ENCODE results near the gene TUBGCP6.

The TUBGCP6 gene

DNA sequence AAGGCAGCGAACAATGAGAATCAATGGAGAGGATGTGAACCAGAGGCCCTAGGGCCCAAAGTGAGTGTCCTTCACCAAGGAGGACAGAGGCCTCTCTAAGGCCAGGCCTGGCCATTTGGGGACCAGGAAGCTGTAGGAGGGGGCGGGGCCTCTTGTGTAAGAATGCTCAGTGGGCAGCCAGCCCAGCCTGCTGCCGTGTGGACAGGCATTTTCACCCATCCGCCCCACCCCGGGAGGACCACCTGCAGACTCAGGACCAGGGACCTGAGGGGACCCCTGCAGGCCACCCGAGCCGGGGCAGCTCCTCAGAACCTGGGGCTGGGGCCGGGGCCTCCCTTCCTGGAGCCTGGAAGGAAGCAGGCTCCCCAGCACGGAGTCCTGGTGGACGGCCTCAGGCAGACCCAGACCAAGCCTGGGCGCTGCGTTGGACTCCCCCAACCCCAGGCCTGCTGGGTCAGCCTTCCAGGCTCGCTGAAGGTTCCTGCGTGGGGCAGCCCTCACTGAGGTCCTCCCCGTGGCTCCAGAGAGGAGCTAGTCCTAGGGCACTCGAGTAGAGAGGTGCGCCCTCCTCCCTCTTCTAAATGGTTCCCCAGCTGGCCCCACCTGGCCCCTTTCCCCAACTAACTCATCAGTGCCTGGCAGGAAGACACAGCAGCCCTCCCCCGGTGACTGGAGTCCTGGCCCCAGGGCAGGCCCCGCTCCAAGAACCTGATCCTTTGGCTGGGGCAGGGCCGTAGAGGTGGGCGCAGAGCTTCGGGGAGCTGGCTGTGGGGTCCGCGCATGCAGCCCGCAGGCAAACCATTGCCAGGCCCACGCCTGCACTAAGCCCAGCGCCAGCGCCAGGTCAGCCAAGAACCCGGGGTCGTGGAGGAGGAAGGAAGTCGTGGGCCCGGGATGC is 60.6 kb downstream of the TUBGCP6 start:
- no peak for FAIRE-seq

DNA sequence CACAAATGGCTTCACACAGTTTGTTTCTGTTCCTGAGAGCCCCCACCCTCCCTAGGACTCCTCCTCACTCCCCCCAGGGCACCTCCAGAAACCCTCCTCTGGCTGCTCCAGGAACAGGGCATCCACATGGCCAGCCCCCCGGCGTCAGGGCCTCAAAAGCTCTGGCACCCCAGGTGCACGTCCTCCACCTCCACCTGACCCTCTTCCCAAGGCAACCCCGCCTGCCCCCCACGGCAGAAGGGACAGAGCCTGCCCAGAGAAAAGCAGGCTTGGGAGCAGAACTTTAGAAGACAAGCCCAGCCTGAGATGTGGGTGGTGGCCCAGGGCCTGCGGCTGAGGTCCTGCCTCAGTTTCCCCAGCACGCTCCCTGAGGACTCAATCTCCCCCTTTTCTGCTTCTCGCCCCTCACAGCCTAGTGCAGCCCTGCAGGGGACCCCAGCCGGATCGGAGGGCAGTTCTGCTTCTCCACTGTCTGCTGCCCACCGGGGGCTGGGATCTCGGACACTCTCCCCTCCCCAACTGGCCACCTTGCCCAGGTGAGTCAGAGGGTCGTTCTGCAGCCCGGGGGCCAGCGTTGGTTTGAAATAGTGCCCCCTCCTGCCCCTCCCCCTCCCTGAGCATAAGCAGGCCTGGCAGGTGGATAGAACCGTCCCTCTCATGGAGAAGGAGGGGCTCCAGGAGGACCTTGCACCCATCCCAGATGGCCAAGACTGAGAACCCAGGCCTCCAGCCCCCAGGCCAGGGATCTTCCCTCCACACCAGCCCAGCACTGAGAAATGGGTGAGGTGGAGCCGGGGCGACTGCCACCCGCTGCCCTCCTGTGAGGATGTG is 61.5 kb downstream of the TUBGCP6 start:
- DNase-seq (ENCODE audit: insufficient read length, low spot score) = no peak
- no peak for FAIRE-seq

More for the DNA sequence above, 60.6 kb downstream of the TUBGCP6 start:
- peak; percentile 53 for DNase-seq (ENCODE audit: insufficient read length, low spot score)

DNA sequence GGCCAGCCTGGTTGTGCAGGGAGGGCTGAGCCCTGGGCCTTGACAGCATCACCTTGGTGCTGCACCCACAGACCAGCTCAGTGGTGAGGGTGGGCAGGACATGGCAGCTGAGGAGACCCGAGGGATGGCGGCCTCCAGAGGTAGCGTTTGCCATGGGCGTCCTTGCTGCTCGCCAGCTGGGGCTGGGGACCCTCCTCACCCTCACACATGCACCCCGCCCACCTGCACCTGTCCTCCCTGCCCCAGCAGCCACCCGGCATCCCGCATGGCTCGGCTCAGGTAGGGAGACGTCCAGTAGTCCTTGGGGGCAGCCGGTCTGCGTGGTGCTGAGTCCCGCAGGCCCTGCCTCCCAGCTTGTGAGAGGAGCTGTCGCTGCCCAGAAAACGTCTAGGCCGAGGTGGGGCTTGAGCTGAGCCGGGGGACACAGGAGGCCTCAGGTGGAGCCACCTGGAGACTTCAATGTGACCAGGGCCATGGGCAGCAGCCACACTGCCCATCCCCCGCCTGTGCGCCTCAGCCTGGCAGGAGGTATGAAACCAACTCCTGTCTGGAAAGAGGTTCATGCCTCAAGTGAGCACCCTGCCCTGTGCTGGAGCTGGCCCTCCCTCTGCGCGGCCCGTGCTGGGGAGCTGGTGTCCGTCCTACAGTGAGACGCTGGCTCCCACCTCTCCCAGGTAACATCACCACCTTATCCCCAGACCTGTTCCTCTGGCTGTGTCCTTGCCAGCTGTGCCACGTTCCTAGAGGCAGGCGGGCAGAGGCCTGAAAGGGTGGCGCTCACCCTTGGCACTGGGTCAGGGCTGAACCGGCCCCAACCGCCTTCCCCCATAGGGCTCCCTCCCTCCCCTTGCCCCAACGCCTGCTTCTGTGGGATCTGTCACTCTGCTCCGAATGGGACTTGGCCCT is 62.4 kb downstream of the TUBGCP6 start:
- DNase-seq (ENCODE audit: insufficient read length, low spot score) (no peak), FAIRE-seq (no peak)

DNA sequence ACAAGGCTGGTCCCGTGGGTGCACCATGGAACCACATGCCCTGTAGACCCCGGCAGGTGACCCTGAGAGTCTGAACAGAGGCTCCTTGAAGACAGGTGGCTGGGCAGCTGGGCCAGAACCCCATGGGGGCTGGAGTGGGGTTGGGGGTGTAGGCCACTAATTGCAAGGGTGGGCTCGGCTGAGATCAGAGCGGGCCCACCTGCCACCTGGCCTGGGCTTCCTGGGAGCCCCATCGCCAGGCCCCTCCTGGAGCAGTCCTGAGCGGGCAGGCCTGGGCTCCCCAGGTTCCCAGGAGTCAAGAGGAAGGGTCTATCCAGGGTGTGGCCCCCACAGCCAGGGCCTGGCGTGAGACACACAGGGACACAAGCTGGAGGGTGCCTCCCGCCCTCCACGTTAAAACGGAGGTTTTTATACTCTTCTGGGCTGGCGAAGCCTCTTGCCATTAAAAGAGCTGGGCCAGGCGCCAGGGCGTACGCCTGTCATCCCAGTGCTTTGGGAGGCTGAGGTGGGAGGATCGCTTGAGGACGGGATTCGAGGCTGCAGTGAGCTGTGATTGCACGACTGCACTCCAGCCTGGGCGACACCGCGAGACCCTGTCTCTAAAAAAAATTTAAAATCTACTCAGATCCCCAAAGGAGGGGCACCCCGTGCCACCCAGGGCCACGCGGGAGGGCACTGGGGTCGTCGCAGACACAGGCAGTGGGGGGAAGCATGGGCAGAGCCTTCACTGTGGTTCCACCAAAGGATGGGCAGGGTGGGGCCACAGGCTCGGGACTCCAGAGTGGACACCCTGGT is 63.9 kb downstream of the TUBGCP6 start:
- FAIRE-seq (no peak), DNase-seq (ENCODE audit: insufficient read length, low spot score) (no peak)

DNA sequence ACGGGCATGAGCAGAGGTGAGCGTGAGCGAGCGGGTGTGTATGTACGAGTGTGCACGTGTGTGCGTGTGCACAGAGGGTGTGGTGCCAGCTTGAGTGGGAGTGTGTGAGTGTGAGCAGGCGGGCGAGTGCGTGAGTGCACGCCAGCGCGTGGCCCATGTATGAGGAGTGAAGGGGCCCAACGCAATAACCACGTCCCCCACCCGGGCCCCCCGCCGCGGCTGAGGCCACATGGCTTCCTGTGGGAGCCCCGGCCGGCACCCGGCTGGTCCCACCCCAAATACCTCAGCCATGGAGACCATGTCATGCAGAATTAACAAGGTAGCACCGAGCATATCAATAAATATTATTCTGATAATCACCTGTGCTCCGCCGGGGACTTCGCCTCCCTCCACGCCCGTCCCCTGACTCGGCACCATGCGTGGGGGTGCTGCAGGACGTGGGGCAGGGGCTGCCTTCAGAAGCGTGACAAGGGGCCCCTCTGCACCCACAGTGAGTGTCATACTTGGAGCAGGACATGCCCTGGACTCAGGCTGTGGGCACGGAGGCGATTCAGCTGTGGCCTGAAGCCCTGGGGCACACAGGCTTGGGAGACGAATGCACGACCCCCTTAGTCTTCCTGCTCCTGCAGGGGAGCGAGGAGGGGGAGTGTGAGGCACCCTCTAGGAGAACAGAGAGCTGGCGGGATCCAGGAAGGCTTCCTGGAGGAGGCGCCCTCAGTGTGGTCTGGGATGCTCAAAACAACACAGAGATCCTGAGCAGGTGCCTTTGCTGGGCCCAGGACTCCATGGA is 64.7 kb downstream of the TUBGCP6 start:
- no peak for FAIRE-seq
- DNase-seq (ENCODE audit: insufficient read length, low spot score) = no peak

DNA sequence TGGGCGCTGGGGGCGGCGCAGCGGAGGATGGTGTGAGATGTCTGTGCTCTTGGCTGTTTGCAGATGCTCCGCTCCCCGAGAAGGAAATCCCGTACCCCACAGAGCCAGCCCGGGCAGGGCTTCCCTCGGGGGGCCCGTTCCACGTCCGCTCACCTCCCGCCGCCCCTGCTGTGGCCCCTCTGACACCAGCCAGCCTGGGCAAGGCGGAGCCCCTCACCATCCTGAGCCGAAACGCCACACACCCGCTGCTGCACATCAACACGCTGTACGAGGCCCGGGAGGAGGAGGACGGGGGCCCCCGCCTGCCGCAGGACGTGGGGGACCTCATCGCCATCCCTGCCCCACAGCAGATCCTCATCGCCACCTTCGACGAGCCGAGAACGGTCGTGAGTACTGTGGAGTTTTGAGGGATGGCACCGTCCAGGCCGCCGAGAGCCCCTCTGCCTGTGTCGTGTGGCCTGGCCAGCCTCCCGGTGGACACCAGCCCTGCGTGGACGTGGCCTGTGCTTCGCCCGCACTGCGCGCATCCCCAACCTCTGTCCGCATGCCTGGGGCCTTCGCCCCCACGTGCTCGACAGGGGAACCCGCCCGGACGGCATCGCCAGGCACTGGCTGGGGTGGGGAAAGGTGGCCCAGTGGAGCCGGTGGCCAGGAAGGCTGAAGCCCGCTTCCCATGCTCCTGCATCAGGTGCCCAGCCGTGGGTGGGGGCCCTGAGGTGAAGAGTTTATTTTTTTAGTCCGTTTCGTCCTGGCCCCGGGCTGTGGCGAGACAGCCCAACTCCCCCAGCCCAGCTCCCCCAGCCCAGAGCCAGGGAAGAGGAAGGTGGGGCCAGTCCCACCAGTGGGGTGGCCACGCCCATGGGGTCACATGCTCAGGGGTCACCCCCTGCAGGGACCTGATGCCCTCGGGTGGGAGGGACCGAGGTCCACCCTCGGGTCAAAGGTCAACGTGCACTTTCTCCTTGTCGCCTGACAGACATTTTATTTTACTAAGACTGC is 65.7 kb downstream of the TUBGCP6 start:
- no peak for DNase-seq (ENCODE audit: insufficient read length, low spot score)
- FAIRE-seq = no peak

DNA sequence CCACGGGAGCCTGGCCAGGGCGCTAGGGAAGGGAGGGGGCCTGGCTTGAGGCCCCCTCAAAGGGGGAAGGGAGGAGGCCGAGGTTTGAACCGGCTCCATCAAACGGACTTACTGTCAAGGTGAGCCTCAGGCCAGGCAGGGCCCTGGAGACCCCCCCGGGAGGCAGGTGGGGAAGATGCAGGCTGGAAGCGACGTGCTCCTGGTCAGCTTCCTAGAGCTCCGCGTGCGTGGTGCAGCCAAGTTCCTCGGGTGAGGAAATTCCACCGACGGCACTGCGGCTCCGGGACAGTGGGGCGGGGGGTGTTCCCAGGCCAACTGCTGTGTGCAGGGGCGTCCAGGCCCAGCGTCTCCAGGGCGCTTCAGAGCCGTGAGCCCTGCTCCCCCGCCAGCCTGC is 66.4 kb downstream of the TUBGCP6 start:
- no peak for FAIRE-seq
- DNase-seq (ENCODE audit: insufficient read length, low spot score) = no peak

DNA sequence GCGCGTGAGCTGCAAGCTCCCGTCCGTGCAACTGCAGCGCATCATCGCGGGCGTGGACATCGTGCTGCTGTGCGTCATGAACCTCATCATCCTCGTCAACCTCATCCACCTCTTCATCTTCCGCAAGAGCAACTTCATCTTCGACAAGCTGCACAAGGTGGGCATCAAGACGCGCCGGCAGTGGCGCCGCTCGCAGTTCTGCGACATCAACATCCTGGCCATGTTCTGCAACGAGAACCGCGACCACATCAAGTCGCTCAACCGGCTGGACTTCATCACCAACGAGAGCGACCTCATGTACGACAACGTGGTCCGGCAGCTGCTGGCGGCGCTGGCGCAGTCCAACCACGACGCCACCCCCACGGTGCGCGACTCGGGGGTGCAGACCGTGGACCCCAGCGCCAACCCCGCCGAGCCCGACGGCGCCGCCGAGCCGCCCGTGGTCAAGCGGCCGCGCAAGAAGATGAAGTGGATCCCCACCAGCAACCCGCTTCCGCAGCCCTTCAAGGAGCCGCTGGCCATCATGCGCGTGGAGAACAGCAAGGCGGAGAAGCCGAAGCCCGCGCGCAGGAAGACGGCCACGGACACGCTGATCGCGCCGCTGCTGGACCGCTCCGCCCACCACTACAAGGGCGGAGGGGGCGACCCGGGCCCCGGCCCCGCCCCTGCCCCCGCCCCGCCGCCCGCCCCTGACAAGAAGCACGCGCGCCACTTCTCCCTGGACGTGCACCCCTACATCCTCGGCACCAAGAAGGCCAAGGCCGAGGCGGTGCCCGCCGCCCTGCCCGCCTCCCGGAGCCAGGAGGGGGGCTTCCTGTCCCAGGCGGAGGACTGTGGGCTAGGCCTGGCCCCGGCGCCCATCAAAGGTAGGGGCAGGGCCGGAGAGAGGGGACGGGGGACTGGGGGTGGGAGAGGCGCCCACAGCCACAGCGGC is 67.0 kb downstream of the TUBGCP6 start:
- FAIRE-seq = no peak
- no peak for DNase-seq (ENCODE audit: insufficient read length, low spot score)

DNA sequence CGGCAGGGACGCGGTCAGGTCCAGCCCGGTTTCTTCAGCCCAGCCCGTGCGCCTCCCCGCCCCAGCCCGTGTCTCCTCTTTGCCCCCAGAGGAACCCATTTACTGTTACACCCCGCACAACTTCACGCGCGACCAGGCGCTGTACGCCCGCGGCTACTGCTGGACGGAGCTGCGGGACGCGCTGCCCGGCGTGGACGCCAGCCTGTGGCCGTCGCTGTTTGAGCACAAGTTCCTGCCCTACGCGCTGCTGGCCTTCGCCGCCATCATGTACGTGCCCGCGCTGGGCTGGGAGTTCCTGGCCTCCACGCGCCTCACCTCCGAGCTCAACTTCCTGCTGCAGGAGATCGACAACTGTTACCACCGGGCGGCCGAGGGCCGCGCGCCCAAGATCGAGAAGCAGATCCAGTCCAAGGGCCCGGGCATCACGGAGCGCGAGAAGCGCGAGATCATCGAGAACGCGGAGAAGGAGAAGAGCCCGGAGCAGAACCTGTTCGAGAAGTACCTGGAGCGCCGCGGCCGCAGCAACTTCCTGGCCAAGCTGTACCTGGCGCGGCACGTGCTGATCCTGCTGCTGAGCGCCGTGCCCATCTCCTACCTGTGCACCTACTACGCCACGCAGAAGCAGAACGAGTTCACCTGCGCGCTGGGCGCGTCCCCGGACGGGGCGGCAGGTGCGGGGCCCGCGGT is 67.8 kb downstream of the TUBGCP6 start:
- FAIRE-seq (no peak), DNase-seq (ENCODE audit: insufficient read length, low spot score) (no peak)

DNA sequence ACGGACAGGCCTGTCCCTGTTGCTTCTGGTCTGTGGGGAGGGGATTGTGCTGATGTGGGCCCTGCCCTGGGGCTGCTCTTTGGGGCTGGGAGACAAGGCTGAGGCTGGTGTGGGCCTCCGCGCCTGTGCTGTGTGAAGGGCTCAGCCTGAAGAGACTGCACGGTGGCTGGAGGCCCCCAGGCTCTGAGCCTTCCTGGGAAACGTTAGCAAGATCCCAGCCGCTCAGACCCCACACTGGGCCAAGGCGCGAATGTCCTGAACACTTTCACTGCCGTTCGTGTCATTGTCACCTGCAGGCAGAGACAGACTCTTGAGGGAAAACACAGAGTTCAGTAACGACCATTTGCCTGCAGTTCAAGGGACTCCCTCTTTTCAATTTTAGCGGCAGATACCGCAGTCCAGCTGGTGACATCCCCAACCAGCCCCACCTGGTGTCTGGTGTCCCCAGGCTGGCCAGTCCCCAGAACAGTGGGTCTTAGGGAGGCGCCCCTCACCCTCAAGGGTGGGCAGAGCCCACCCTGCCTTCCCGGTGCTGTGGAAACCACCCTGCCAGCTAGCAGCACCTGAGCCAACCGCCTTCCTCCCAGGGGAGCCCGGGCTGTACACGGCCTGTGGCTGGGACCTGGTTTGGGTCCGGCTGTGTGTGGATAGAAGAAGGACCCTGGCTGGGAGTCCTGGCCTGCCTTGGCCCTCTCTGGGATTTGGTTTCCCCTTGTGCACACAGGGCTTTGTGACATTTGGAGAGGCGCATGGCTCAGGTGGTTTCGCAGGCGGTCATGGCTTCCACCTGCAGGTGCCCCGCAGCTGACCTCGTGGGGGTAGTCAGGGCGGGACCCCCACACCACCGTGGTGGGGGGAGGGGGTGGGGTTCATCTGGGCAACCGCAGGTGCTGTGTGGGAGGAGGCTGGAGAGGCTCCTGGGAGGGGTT is 68.6 kb downstream of the TUBGCP6 start:
- DNase-seq (ENCODE audit: insufficient read length, low spot score) (no peak), FAIRE-seq (no peak)

DNA sequence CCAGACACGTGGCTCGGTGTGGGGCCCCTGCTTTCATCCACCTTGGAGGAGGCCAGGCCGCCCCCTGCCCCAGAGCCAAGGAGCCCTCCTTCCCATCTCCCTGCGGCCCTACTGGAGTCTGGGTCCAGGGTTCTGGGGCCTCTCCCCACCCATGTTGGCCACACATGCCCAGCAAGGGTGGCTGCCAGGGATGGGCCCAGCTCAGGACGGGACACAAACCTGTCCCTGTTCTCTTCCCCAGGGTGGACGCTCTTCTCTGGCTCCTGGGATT is 69.7 kb downstream of the TUBGCP6 start:
- DNase-seq (ENCODE audit: insufficient read length, low spot score) (no peak), FAIRE-seq (no peak)

DNA sequence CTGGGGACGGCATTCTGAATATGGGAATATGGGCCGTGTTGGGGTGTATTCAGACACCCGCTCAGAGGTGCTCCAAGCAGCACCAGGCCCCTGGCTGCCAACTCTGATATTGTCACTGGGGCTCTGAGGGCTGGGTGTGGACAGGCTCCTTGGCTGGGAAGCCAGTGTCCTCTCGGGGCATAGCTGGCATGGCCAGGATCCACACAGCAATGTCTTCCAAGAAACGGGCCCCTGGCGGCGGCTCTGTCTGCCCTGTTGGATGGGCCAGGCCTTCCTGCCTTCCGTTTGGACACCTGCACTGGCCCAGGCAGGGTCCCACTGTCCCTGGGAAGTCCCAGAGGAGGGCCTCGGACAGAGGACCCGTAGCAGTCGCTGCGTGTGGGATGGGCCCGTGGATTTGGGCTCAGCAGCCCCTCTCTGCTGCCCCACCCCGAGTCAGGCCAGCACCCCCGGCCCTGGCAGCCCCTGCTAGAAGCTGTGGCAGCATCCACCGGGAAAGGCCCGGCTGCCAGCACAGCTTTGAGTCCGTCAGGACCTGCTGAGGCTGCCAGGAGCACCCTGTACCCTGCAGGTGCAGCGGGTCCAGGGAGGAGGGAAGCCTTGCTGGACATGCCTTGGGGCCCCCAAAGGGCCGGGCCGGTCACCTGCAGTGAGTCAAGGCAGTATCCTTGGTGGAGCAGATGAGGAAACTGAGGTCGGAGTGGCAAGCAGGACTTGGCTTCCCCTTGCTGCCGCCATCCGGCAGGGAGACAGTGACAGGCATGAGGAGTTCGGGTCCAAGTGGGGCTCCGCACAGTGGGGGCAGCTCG is 70.2 kb downstream of the TUBGCP6 start:
- no peak for FAIRE-seq

DNA sequence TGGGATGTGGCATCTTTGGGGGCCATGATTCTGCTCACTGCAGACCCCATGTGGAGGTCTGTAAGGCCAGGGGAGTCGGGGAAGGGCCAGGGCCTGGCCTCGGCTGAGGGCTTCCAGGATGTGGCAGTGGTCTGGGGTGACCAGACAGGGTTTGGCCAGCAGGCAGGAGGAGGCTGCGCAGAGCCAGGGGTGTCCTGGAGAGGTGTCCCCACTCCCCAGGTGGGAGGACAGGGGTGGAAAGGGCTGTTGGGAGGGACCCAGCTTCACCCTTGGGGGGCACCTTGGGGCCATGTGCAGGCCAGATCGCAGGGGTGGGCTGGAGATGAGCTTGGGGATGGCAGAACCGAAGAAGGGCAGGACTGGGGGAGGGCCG is 70.9 kb downstream of the TUBGCP6 start:
- DNase-seq (ENCODE audit: insufficient read length, low spot score) (no peak), FAIRE-seq (no peak)

More for the DNA sequence above, 70.2 kb downstream of the TUBGCP6 start:
- DNase-seq (ENCODE audit: insufficient read length, low spot score) = no peak

DNA sequence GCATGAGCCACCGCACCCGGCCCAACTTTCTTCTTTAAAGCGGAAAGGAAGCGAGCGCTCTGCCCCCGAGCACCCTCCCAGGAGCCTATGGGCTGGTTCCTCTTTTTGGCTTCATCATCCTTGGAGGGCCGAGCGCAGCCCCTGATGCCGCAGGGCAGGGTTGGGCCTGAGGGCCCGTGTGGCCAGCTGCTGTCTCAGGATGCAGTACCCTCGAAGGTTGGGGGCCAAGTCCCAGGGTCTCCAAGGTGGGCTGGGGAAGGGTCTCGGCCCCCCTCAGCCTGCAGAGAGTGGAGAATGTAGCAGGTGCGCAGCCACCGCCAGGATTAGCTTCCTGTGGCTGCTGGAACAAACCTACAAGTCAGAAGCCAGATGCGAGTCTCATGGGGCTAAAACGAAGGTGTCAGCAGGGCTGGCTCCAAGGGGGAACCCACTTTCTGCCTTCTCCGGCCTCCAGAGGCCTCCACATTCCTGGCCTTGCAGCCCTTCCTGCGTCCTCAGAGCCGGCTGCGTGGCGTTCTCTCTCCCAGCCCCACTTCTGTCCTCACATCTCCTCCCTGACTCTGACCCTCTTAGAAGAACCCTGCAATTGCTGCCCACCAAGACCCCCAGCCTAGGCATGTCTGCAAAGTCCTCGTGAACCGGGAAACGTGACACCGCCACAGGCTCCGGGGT is 71.4 kb downstream of the TUBGCP6 start:
- DNase-seq (ENCODE audit: insufficient read length, low spot score) (no peak), FAIRE-seq (no peak)

All from HTR-8/SVneo (cell line).